Activated CD4-positive, alpha-beta T cell treated with anti-CD3 and anti-CD28 coated beads for 48 hours (primary cell): ENCODE data around the gene BTBD7.
"Not testable (repeated sequence)": the region's sequence is repeated elsewhere in the genome, so short reads cannot be mapped to it uniquely, and the experiment has no call there.

Source experiments
- DNase-seq: peaks from one replicate; pipeline ENCODE4 v3.0.0-alpha.2; 2020

BTBD7 gene

DNA sequence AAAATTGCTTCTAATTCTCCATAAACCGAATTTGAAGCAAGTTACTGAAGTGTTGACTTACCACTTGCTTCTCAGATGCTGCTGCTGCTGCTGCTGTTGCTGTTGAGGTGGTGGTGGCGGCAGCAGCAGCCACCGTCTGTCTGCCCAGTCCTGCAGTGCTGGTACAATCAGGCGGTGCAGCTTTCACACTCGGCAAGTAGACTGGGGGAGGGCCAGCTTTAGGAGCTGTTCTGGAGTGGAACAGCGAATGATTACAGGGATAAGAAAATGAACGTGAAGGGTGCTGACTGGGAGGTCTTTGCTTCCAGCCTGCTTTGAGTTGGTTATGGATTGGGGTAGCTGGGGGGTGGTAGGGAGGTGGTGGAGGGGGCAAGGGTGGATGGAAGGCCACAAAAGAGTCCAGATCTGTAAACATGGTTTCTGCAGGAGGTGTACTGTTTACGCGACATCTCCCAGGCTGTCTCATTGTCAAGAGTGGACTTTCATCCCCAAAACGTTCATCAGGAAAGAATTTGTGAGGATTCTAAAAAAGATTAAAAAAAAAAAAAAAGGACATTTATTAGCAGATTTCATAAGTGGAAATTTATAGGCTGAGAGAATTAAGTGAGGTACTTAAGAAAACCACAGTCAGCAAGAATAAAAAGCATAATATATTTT, 86.9 kb downstream of the BTBD7 start:
- DNase-seq = no peak

DNA sequence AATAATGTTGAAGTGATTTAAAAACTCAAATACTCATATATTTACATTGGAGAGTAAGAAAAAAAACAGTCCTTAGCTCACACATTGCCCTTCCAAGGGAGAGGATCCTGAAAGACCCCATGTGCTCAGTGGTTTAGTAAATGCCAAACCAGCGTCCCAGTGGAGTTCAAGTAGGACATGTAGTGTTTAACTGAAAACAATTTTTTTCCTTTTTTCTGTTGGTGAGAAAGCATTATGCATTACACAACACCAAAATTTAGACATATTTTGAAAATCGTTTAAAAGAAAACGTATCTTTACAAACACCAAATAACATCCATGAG, 92.2 kb downstream of the BTBD7 start:
- DNase-seq = no peak

DNA sequence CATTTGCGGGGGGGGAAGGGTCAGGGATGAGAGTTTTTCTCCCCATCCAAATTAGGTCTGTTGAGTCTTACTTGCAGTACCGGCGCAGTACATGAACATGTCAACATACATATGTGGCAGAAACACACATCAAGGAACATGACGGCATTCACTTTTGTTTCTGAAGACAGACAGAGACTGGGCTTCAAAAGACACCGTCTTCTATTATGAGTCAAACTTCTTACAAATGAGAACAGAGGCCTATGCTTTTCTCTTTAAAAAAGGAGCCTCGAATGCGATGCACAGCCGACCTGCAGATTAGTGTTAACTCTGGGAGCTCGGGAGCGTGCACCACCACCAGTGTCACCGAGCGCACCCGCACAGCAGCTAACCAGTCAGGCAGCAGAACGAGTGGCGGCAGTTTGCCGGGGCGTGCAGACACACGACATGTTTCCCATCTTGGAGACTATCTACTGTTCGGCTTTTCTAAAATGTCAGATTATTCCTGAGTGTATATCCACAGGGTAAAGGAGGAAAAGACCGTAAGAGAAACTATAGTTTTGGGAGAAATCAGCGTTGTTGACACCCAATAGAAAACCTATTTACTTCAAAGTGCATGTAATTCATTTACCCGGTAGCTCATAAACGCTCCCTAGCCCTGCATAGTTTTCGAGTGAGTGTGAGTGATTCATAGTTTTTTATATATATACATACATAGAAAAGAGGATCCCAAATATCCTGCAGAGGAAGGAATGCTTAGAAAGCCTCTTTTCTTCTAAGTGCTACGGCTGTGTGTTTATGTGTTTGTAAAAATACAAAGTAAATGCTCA, 92.8 kb downstream of the BTBD7 start:
- DNase-seq = no peak

DNA sequence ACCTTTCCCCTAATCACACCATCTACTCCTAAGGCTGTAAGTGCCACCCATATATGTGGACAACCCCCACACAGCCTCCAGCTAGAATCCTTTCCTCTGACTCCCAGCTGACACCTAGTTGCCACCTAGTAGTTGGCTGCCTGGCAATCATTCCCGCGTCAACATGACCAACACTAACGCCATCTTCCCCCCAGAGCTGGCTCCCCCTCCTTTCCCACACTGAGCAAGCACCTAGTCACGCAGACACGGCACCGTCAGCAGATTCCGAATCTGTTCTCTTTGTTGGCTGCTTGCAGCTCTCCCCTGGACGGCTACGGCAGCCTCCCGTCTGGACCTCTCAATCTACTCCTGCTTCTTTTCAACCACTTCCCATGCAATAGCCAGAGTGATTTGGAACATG, 98.0 kb downstream of the BTBD7 start:
- no peak for DNase-seq

DNA sequence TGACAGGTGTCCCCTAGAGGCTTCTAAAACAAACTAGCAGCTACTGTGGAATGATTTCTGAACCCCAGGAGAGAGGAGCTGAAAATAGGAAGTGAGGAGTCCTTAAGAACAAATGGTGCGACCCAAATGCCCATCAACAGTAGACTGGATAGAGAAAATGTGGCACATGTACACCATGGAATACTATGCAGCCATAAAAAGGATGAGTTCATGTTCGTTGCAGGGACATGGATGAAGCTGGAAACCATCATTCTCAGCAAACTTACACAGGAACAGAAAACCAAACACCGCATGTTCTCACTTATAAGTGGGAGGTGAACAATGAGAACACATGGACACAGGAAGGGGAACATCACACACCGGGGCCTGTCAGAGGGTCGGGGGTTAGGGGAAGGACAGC, 99.8 kb downstream of the BTBD7 start:
- not testable (repeated sequence) for DNase-seq

DNA sequence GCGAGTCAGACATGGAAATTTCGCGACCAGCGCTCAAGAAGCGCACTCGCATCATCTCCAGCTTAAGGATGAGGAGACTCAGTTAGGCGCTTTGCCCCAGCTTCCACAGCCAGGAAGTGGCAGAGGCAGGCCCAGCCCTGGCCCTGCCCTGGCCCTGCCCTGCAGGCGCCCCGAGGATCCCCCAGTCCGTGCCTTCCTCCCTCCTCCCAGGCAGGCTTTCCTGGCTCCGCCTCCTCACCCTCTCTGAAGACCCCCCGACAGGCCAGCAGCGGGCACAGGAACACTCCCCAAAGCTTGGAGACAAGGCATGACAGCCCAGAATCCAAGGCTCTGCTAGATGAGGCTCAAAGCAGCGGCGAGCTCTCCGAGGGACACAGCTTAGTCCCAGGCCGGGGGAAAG, 100.7 kb downstream of the BTBD7 start:
- DNase-seq = no peak

DNA sequence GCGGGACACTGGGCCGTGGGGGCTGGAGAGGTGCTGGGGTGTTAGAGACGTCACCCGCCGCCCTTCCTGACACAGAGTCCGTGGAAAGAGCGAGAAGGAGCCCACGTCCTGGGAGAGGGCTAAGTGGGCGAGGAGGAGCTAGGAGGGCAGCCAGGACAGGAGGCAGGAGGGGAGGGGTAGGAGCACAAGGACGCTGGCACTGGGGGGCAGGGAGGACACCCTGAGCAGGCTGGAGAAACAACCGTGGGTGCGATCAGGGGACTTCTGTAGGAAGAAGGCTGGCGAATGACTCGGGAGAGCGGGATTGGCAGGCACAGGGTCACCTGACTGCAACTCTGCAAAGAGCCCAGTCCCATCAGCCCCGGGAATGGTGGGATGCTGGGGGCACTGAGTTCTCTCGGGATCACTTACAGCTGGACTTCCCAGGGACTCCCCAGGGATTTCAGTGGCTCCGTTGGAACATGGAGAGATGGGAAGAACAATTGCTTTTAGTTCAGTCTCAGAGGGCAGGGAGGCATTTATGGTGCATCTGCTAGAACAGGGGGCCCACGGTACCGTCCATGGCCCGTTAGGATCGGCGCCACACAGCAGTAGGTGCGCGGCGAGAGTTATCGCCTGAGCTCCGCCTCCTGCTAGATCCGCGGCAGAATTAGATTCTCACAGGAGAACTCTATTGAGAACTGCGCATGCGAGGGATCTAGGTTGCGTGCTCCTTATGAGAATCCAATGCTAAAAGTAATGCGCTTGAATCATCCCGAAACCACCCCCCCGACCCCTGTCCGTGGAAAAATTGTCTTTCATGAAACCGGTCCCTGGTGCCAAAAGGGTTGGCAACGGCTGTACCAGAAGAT, 101.5 kb downstream of the BTBD7 start:
- no peak for DNase-seq

DNA sequence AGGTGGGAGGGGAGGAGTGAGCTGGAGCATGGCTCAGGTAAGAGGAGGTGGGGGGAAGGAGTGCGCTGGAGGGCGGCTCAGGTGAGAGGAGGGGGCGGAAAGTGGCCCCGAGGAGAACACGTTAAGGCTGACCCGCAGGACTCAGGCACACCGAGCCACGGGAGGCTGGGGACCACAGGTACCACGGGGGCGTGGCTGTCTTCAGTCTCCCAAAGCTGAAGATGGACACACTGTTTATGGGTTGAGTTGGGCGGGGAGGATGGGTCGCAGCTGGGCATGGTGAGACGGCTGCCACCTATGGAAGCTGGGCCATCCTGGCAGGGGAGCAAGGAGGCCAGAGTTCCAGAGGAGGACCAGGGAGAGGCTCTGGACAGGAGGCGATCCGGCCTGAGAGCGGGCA, 102.3 kb downstream of the BTBD7 start:
- no peak for DNase-seq

DNA sequence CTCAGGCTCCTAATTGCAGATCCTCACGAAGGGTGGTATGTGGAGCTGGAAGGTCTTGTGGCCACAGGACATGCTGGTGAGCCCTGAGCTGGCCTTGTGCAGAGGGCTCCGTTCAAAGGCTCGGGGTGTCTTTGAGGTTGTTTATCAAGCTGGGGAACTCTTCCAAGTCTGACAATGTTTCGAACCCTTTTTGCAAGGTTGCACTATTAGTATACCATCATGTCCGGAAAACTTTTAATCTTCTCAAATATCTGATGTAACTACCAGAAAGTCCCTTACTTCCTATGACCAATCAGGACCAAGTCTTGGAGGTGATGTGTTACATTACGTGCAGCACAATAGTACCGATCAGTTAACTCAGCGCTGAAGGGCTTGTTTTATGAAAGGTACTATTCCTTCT, 104.3 kb downstream of the BTBD7 start:
- no peak for DNase-seq

DNA sequence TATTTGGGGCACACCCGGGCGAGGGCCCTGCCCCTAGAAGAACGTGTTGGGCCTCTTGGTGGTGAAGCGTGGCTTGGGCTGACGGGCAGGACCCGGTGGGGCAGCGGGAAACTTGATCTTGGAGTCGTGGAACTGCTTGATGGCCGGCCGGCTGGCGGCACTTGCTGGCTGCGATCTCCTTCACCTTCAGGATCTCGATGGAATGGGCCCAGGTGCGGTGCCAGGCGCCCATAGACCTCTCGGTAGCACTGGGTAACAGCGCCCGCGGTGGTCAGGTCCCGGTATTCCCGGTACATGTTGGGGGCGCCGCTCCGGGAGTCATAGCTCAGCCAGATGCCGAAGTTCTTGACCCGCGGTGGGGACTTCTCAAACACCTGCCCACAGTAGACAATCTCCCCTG, 109.3 kb downstream of the BTBD7 start:
- DNase-seq = no peak

DNA sequence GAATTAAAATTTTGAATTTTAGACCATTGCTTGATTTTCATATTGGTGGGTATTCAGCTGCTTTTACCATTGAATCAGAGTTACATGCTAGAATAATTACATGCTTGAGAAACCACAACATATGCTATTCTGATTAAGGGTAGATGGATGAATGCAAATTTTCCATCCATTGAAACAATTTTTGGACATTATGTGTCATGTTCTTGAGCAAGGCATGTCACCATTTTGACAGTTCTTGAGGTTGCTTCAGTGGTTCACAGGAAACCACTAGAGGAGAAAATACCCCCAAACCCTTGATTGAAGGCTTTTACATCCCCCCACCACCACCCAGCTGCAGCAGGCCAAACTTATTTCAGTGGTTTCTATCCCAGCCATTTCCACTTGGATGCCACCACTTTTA, 112.3 kb downstream of the BTBD7 start:
- no peak for DNase-seq

DNA sequence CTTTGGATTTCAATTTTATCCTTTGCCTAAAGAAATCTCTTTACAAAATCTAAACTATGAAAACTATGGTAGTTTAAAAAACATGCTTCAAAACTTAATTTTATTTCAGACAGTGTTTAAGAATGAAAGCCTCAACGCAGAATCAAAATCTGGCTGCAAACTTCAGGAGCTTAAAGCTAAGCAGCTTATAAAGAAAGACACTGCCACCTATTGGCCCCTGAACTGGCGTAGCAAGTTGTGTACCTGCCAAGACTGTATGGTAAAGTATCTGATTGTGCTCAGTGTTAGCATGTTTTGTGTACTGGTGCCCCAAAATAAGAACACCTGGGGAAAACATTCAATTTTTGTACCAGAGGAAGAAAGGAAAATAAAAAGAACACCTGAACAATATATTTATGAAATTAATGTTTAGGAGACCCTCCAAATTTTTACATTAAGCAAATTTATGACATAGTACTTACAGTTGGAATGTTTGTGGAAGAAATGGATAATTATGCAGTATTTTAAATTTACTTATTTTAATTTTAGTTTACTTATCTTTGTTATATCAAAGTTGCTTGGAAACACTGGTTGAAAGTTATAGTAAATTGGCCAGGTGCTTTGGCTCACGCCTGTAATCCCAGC, 113.6 kb downstream of the BTBD7 start:
- DNase-seq = peak; percentile 50

DNA sequence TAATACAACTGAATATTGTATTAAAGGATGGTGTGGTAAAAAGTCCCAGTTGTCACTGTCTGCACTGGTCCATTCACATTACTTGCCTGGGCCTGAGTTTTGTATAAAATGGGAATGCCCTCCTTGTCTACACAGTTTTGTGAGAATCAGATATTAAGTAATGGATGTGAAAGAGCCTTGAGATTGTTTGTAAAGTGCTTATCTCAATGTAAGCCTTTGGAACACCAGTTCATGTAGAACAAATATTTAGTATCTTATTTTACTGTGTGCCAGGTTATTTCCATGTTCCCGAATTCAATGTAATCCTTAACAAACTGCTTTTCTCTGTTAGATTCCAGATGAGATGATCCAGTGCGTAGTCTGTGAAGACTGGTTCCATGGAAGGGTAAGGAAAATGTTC, 118.2 kb downstream of the BTBD7 start:
- DNase-seq = no peak

DNA sequence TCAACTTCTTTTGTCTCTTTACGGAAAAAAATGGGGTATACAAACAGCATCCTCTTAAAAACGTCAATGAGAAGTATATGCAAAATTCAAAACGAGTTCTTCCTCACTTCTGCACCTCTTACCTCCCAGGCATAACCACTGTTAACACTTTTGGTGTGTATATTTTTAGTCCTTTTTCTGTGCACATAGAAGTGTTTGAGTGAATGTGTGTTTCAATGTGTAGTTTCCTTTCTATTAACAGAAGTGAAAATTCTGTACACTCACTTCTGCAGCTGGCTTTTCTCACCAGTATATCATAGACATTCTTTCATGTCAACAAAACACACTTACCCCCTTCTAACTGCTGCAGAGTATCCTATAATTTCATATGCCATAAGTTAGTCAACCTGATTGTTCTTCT, 120.4 kb downstream of the BTBD7 start:
- no peak for DNase-seq

DNA sequence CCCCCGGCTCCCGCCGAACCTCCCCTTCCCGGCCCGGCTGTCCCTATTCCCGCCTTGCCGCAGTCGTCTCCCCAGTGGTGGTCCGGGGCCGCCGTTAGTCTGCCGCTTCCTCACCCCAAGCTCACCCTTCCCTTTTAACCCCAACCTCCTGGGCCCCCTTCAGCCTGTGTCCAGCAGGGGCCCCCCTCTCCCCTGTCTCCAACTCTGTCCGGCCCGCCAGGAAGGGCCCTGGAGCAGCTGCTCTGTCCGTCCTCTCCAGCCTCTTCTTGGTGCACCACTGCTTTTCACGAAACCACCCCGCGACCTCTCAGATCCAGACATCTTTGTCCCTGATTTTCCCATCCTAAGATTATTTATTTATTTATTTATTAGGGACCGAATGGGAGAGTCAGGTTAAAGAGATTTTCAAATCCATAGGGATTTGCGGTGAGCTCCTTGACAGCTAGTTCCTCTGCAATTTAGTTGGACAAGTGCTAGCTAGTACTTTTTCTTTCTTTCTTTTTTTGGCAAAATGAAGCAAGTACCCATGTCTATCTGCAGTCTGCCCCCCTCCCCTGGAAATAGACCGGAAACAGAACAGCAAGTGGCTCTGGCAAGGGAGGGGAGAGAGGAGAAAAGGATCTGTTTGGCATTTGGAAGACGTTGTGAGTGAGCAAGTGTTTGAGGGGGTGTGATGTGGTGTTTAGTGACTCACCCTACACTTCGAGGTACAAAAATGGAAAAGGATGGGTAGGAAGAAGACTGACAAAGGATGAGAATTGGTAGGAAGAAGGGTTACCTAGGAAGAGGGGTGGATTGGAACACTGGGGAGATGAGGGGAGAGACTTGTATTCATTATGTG, 125.1 kb downstream of the BTBD7 start:
- DNase-seq = peak; percentile 39

DNA sequence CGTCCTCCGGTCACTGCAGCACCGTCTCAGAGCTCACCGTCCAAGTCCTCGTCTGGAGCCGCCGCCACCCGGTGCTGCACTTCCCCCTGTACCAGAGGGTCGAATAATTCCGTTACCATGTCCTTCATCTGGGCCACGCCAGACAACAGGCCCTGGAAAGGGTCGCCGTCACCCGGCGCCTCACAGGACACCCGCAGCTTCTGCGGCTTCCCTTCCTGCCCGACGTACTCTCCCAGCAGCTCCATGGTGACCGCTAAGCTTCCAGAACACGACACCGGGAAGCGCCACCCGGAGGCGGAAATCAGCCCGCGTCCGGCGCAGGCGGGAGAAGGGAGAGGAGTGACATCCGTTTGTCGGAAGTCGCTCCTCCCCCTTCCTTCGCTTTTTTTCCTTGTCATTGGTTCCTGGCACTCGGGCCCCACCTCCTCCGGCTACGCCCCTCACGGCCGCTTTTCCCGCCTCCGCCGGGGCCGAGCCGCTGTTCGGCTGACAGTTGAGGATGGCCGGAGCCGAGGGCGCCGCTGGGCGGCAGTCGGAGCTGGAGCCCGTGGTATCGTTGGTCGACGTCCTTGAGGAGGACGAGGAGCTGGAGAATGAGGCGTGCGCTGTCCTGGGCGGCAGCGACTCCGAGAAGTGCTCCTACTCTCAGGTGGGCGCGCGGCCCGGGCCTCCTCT, 125.9 kb downstream of the BTBD7 start, which contains the start of the genes GON7 and UBR7:
GON7 (minus strand) TSS at position 273 of the 675 bp plus-strand sequence; CDS start at position 245, 28 bp downstream.
UBR7 (plus strand) TSS at position 464 of the 675 bp plus-strand sequence; CDS start at position 500, 36 bp downstream.
- DNase-seq = peak; percentile 93

DNA sequence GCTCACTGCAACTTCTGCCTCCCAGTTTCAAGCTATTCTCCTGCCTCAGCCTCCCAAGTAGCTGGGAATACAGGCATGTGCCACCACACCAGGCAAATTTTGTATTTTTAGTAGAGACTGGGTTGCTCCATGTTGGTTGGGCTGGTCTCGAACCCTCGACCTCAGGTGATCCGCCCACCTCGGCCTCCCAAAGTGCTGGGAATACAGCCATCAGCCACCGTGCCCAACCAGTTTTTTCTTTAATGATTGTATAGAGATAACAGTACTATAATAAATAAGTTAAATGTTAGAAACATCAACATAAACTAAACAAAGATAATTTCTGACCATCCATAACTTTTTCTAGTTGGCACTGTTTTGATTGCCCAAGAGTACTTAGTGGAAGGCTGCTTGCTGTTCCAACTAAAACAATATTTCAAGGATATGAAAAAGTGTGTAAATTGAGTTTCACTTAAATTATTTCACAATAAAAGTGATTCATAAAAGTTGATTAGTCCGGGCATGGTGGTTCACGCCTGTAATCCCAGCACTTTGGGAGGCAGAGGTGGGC, 131.6 kb downstream of the BTBD7 start:
- DNase-seq = no peak

DNA sequence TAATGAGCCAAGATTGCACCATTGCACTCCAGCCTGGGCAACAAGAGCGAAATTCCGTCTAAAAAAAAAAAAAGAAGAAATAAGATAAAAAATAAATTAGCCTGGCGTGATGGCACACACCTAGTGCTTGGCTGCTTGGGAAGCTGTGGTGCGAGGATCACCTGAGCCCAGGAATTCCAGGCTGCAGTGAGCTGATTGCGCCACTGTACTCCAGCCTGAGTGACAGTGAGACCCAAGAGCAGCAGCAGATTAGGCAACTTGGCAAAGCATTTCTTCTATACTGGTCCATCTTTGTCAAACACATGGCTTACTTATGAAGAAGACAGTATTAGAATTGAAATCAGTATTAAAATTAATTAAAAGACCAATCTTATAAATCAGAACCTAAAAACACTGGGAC, 132.3 kb downstream of the BTBD7 start:
- DNase-seq = no peak

DNA sequence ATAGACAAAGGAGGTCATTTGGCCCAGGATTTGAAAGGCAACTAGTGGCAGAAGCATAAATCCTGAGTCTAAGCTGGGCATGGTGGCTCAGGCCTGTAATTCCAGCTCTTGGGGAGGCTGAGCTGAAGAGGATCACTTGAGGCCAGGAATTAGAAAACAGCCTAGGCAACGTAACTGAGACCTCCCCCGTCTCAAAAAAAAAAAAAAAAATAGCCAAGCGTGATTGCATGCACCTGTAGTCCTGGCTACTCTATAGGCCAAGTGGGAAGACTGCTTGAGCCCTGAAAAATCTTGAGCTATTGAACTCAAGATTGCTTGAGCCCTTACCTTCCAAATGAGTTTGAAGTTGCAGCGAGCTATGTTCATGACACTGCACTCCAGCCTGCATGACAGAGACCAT, 133.8 kb downstream of the BTBD7 start:
- no peak for DNase-seq

DNA sequence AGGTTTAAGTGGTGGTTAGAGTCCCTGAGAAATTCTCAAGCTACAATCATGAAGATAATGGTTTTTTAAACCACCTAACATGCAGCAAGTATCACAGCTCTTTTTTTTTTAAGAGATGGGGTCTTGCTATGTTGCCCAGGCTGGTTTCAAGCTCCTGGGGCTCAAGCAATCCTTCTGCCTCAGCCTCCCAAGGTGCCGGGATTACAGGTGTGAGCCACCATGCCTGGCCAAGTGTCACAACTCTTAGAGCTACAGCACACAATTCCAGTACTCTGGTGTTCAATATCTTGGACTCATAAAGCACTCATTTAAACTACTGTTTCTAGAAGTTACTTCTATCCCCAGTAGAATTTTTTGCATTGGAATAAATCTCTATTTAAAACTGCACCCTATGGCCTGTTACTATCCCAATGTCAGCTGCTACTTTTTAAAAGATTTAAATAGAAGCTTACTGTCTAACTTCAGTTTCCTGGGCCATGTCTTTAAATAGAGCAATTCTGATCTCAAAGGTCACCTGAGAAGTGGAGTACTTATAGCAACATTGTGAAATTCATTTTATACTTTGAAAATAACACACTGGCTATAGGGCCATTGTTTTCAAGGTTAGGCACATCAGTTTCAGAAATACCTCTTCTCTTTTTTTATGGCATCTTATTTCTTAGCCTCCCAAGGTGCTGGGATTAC, 137.4 kb downstream of the BTBD7 start:
- no peak for DNase-seq
